WERI-Rb-1 (cell line): ENCODE data around the gene F3.

Experiments
- DNase-seq: peaks from one replicate; pipeline ENCODE4 v3.0.0-alpha.2; 2020
- H3K27ac ChIP-seq: fragments of 250-450 bp; sonication (Bioruptor Pico); 2 replicates; pipeline ENCODE4 v1.5.1; 2020; ENCODE audit warnings: mild to moderate bottlenecking, moderate library complexity
- H3K27me3 ChIP-seq: fragments of 250-450 bp; sonication (Bioruptor Pico); 2 replicates; pipeline ENCODE4 v1.5.1; 2021; ENCODE audit warnings: mild to moderate bottlenecking, low read depth, moderate library complexity; ENCODE audit not compliant: insufficient read depth, severe bottlenecking
- H3K36me3 ChIP-seq: fragments of 250-450 bp; sonication (Bioruptor Pico); 2 replicates; pipeline ENCODE4 v1.5.1; 2020; ENCODE audit warnings: mild to moderate bottlenecking, moderate library complexity
- H3K4me3 ChIP-seq: 2 replicates; pipeline ENCODE4 v1.5.1; 2011; ENCODE audit warnings: low read depth, mild to moderate bottlenecking, control low read depth, low read length
- H3K9me3 ChIP-seq: fragments of 250-450 bp; sonication (Bioruptor Pico); 2 replicates; pipeline ENCODE4 v1.5.1; 2021; ENCODE audit warnings: mild to moderate bottlenecking, moderate library complexity; ENCODE audit not compliant: severe bottlenecking
- TF ChIP-seq, protein P1 (sequence below): IDR thresholded peaks from 2 replicates; pipeline ENCODE4 v1.5.1; 2011; ENCODE audit warnings: low read depth, mild to moderate bottlenecking, control low read depth, inconsistent platforms, low read length

The F3 gene

DNA sequence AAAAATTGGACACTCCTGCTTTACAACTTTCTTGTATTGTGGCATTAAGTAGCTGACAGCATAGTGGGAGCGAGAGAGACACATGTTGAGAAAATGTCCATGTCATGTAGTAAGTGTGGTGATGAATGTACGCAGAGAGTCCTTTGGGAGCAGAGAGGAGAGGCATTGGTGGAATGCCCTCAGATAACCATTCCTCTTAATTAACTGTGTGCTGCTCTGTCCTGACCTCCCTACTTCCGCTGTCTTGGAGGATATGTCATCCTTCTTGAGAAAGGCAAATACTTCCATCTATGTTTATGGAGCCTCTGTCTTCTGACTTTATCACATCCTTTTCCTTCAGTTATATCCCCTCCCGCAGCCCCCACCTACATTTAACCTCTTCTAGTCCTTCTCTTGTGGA lies 38.4 kb downstream of the F3 start:
- H3K27me3 ChIP-seq: no peaks in the 10 kb centered on the region
- peaks cover 5% of the 10 kb centered on the region for H3K36me3 ChIP-seq
- TF ChIP-seq, protein P1, sequence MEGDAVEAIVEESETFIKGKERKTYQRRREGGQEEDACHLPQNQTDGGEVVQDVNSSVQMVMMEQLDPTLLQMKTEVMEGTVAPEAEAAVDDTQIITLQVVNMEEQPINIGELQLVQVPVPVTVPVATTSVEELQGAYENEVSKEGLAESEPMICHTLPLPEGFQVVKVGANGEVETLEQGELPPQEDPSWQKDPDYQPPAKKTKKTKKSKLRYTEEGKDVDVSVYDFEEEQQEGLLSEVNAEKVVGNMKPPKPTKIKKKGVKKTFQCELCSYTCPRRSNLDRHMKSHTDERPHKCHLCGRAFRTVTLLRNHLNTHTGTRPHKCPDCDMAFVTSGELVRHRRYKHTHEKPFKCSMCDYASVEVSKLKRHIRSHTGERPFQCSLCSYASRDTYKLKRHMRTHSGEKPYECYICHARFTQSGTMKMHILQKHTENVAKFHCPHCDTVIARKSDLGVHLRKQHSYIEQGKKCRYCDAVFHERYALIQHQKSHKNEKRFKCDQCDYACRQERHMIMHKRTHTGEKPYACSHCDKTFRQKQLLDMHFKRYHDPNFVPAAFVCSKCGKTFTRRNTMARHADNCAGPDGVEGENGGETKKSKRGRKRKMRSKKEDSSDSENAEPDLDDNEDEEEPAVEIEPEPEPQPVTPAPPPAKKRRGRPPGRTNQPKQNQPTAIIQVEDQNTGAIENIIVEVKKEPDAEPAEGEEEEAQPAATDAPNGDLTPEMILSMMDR: no peak
- no peaks in the 10 kb centered on the region for H3K9me3 ChIP-seq
- no peak overlapping the region for H3K4me3 ChIP-seq
- DNase-seq: no peak
- no peak overlapping the region for H3K27ac ChIP-seq

DNA sequence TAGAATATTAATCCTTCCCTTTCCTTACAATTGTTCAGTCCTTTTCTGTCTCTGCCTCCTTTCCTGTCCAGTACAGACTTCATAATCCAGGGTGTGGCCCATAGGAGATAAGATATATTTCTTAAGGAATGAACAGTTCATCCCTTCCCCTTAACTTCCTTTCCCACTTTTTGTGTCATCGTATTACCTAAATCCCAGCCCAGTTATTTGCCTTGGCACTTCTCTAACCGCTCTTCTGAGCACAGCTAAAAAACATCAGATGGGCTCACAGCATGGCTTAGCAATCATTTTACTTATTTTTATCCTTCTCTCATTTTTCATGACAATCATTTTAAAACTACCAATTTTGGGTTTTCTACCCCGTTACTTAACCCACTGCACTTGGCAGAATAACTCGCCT lies 39.6 kb downstream of the F3 start:
- TF ChIP-seq, protein P1: no peak
- Histone ChIP-seq H3K27ac (no peak overlapping the region), H3K27me3 (no peaks in the 10 kb centered on the region), H3K9me3 (no peaks in the 10 kb centered on the region), H3K4me3 (no peak overlapping the region), H3K36me3 (peaks cover 5% of the 10 kb centered on the region)
- no peak for DNase-seq

DNA sequence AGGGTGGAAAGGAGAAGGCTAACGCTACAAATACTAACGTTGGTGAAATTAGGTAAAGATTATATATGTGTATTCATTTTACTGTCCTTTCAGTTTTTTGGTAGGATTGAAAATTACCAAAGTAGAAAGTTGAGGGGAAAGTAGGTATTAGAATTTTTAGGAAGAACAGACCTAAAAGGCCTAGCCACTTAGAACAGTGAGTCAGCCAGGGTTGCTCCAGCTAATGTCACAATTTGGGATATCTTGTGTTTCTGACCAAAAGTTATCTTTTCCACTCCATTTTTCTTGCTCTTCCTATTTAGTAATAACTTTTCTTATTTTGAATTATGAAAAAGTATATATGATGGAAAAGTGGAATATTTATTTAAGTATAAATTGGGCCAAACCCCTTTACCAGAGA lies 40.1 kb downstream of the F3 start:
- DNase-seq: no peak
- H3K36me3 ChIP-seq: peaks cover 5% of the 10 kb centered on the region
- H3K27ac ChIP-seq: no peak overlapping the region
- no peaks in the 10 kb centered on the region for H3K9me3 ChIP-seq
- no peak overlapping the region for H3K4me3 ChIP-seq
- no peaks in the 10 kb centered on the region for H3K27me3 ChIP-seq
- TF ChIP-seq, protein P1: no peak

DNA sequence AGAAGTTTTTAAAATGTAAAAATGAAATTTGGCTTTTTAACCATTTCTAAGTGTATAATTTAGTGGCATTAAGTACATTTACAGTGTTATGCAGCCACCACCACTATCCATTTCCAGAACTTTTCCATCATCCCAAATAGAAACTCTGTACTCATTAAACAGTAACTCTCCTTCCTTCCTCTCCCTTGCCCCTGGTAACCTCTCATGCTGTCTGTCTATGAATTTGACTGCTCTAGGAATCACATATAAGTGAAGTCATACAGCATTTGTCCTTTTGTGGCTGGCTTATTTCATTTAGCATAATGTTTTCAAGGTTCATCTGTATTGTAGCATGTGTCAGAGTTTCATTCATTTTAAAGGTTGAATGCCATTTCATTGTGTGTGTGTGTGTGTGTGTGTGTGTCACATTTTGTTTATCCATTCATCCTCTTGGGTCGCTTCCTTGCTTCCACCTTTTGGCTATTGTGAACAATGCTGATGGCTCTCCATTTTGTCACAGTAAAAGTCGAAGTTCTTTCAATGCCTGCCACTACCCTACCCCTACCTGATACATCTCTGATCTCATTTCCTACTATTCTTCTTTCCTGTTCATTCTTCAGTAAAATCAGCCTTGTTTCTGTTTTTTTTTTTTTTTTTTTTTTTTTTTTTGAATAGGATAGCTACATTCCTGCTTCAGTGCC lies 45.3 kb downstream of the F3 start:
- Histone ChIP-seq H3K4me3 (no peak overlapping the region), H3K27me3 (no peaks in the 10 kb centered on the region), H3K27ac (no peak overlapping the region), H3K9me3 (no peaks in the 10 kb centered on the region), H3K36me3 (peaks cover 5% of the 10 kb centered on the region)
- TF ChIP-seq, protein P1: no peak
- no peak for DNase-seq

DNA sequence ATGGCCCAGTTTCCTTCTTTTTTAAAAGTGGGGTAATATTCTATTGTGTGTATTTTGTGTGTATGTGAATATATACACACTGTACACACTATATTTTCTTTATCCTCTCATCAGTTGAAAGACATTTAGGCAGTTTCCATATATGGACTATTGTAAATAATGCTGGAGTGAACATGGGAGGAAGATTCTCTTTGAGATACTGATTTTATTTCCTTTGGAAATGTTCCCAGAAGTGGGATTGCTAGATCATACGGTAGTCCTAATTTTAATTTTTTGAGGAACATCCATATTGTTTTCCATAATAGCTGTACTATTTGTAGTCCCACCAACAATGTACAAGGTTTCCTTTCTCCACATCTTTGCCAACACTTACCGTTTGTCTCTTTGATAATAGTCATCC lies 51.0 kb downstream of the F3 start:
- Histone ChIP-seq H3K4me3 (no peak overlapping the region), H3K27ac (no peak overlapping the region), H3K36me3 (no peaks in the 10 kb centered on the region; the same call in 1 of the 2 replicates), H3K9me3 (no peaks in the 10 kb centered on the region), H3K27me3 (no peaks in the 10 kb centered on the region)
- TF ChIP-seq, protein P1: no peak
- no peak for DNase-seq

DNA sequence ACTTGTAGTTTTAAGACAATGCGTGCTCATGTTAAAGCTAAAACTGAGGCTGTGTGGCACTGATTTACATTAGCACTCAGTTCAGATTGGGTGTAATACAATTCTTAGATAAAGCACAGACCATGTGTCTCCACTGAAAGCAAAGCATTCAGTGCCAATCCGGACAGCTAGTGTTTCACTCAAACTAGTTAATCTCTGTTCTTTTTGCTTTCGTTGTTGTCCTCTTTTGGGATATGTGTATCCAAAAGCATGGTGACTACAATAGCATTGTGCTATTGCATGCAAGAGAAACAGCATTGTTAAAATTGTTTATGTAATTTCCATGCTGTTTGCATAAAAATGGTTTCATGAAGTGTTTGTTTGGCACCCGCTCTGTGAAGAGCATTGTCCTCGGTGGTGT lies 54.6 kb downstream of the F3 start:
- DNase-seq: no peak
- Histone ChIP-seq H3K27ac (no peak overlapping the region), H3K27me3 (no peaks in the 10 kb centered on the region), H3K4me3 (no peak overlapping the region), H3K36me3 (peaks cover 6% of the 10 kb centered on the region), H3K9me3 (no peaks in the 10 kb centered on the region)
- TF ChIP-seq, protein P1: no peak
